Cardiac fibroblast (primary cell): ENCODE data around the gene LYZ.

Source experiments
- DNase-seq, 2 donors: peaks; one replicate each; pipeline versions ENCODE4 v3.0.0 to v3.0.0-alpha.2; 2010; ENCODE audit warnings: low read depth in 2 of 2
- H3K4me3 ChIP-seq, 2 donors: replicated peaks in 1 of 2; 1 replicate in 1 of 2; 2 replicates in 1 of 2; pipeline ENCODE4 v1.5.1; 2011; ENCODE audit warnings: low read depth in 2 of 2, low read length in 2 of 2, mild to moderate bottlenecking in 2 of 2, moderate library complexity in 1 of 2
- TF ChIP-seq, protein P1 (sequence below): IDR thresholded peaks from one replicate; pipeline ENCODE4 v1.5.1; 2011; ENCODE audit warnings: low read depth, mild to moderate bottlenecking, low read length, inconsistent platforms

LYZ gene

DNA sequence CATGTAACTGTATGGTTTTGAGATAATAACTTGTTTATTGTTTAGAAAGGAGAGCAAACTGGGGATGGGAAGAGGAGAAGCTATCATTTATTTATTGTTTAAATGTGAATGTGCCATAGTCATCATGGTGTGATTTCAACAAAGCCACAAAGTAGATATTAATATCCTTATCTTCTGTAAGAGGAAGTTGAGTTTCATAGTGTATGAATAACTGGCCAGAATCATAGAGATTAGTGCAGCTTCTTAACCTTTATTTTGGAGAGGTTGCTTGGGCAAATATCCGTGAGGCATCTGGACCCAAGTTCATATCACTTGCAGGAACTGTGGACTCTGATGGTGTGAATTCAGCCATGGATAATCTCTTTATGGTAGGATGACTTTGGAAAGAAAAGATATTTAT lies 26.8 kb upstream of the LYZ start:
- TF ChIP-seq, protein P1, sequence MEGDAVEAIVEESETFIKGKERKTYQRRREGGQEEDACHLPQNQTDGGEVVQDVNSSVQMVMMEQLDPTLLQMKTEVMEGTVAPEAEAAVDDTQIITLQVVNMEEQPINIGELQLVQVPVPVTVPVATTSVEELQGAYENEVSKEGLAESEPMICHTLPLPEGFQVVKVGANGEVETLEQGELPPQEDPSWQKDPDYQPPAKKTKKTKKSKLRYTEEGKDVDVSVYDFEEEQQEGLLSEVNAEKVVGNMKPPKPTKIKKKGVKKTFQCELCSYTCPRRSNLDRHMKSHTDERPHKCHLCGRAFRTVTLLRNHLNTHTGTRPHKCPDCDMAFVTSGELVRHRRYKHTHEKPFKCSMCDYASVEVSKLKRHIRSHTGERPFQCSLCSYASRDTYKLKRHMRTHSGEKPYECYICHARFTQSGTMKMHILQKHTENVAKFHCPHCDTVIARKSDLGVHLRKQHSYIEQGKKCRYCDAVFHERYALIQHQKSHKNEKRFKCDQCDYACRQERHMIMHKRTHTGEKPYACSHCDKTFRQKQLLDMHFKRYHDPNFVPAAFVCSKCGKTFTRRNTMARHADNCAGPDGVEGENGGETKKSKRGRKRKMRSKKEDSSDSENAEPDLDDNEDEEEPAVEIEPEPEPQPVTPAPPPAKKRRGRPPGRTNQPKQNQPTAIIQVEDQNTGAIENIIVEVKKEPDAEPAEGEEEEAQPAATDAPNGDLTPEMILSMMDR, result no peak
- no peak for DNase-seq
- H3K4me3 ChIP-seq, result no peak overlapping the region

DNA sequence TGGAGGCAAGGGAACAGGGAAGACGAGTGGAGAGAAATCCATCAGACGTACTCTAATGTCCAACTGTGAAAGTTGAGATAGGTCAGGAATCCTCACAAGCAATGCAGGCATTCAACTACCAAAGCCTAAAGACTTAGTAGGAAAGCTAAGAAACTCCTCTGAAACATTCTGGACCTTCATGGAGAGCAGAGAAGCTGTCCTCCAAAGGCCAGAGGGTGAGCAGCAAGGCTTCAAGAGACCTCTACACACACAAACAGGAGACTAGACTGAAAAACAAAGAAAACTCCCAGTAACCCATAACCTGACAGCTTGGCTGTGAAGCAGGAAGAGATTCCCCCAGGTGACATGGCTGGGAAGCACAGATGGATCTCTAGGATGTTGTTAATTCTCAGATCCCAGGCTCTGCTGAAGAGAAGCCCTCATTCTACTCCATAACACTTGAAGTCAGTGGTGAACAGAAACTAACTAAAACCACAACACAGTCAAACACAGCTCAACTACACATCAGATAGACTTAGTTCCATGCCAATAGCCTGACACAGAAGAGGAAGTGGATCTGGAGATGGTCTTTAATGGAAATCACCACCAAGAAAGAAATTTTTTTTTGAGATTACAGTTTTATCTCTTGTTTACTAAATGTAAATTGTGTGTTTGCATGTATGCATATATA lies 23.2 kb upstream of the LYZ start:
- no peak for DNase-seq
- no peak overlapping the region for H3K4me3 ChIP-seq
- TF ChIP-seq, protein P1, result no peak

DNA sequence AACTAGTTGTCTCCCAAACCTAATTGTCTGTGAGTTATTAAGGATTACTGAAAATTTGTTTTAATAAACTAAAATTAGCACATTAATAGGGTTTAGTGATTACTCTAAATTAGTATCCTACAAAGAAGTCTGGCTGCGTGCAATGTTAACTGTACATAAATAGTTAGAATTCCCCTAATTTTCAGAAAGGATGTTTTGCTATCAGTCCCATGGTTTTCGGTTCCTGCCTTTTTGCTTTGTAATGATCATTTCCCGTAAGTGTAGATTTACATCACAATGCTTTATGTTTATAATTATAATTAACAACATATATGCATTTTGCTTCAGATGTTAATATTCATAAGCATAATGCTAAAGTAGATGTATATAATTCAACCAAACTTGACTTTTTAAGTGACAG lies 19.8 kb upstream of the LYZ start:
- H3K4me3 ChIP-seq, result no peak overlapping the region
- TF ChIP-seq, protein P1, result no peak
- DNase-seq, result no peak

DNA sequence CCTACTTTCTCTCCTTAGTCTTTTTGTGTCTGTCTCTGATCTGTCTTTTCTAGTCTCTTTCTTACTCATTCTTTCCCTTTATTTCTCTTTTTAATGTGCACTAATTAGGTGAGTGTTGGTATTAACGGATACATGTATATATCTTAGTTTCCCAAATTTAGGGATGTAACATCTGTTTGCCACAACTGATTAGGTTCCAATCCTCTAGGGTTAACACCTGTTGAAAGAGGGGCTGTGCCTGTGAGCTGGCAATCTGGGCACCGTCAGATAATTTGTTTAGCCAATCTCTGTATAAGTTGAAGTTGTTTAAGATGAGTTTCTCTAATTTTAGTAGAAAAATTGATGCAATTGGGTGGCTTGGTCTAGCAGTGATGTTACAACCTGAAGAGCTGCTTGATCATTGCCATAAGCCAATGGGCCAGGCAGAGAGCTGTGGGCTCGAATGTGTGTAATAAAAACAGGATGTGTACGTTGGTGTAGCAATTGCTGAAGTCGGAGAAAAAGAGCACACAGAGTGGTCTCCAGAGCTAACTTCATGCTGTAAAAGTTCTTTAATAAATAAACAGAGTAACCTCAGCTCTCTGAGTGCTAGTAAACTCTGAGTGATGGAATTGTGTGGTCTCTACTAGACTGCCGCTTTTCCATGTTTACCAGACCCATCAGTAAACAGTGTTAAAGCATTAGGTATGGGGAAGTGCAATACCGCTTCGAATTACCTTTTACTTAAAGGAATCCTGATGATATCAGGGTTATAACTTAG lies 18.3 kb upstream of the LYZ start:
- no peak overlapping the region for H3K4me3 ChIP-seq
- TF ChIP-seq, protein P1, result no peak
- DNase-seq, result no peak

DNA sequence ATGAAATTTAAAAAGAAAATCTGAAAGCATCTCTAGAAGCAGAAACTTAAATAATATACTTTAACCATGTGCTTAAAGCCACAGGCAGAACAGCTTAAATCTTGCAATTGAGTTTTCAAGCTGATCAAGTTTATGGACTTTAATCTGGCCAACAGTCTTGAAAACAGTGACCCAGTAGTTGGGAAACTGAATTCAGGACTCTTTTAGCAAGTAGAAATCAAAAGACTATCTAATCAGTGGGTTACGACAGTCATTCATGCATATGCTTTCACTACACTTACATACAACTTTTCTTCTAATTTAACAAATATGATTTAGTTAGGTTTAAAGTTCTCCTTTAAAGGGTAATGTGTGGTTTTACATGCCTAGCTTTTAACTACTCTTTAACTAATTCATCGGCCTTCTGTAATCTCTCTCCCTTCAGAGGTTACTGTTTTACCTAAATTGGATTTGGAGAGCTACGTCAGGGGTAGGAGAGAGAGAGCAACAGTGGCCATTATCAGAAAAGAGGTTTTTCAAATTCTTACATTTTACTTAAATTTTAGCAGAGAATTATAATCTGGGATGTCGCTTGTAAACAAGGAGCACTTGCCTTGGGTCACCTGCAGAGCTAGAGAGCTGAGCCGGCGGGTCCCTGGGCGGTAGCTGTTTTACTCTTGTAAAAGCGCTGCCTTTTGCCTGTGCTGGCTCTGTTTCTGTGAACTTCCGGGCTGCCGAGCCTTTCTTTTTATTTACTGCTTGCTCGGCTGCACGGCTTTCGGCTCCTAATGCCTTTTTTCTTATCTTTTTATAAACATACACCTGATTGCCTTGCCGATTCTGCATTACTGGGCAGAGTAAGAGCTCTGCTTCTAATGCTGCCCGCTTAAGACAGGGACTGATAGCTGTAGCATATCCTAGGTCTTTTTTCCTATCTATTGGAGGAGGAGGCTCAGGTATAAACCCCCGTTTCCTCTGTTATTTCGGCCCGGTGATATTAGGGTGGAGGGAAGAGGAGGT lies 17.4 kb upstream of the LYZ start:
- H3K4me3 ChIP-seq, result peak overlapping the region; percentile 16 to 39
- TF ChIP-seq, protein P1, result no peak
- peak in 1 of 2 donors; percentile 14 for DNase-seq

DNA sequence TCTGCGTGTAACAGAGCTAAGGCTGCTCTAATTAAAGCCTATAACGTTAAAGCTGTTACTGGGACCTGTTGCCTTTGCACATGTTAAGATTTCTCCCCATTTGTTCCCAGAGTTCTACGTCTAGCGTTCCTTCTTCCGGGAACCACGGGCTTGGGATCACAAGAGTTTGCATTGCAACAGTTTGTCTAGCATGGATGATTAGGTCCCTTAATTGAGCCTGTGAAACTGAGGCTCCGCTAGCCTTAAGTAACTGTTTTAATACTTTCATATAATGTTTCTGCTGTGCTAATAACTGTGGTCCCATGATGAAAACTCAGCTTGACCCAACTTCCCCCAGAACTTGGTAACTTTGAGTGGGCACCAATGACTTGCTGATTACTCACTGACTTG lies 16.7 kb upstream of the LYZ start:
- no peak for DNase-seq
- H3K4me3 ChIP-seq, result no peak overlapping the region
- TF ChIP-seq, protein P1, result no peak
